VCaP (cell line): Measurements from ENCODE around the gene ANKDD1B.
A peak's percentile ranks its signal among the peaks of the same experiment; 100 is the strongest.

Experiments used
- H3K27ac ChIP-seq: fragments of 450-650 bp; 2 replicates; pipeline ENCODE4 v1.5.1; 2017
- TF ChIP-seq, protein P1 (sequence below): fragments of 450-650 bp; conservative IDR thresholded peaks from 2 replicates; pipeline ENCODE4 v1.5.1; 2017; ENCODE audit warnings: mild to moderate bottlenecking, moderate library complexity

ANKDD1B gene

DNA sequence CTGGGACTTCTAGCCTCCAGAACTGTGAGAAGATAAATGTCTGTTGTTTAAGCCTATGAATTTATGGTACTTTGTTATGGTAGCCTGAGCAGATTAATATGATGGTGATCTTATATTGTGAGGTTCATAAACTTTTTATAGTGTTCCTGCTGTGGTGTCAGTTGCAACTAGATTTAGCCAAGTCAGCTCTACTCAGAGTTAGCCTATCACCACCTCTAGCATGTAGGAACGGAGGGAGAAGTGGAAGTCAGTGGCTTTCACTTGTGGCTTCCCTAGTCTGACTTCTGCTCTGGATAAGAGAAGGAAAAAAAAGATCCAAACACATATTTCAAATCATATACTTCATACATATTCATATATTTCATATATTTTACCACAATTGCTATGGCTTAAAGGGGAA is 99.4 kb downstream of the ANKDD1B start:
- no peak overlapping the region for H3K27ac ChIP-seq
- TF ChIP-seq, protein P1, sequence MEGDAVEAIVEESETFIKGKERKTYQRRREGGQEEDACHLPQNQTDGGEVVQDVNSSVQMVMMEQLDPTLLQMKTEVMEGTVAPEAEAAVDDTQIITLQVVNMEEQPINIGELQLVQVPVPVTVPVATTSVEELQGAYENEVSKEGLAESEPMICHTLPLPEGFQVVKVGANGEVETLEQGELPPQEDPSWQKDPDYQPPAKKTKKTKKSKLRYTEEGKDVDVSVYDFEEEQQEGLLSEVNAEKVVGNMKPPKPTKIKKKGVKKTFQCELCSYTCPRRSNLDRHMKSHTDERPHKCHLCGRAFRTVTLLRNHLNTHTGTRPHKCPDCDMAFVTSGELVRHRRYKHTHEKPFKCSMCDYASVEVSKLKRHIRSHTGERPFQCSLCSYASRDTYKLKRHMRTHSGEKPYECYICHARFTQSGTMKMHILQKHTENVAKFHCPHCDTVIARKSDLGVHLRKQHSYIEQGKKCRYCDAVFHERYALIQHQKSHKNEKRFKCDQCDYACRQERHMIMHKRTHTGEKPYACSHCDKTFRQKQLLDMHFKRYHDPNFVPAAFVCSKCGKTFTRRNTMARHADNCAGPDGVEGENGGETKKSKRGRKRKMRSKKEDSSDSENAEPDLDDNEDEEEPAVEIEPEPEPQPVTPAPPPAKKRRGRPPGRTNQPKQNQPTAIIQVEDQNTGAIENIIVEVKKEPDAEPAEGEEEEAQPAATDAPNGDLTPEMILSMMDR, result no peak

DNA sequence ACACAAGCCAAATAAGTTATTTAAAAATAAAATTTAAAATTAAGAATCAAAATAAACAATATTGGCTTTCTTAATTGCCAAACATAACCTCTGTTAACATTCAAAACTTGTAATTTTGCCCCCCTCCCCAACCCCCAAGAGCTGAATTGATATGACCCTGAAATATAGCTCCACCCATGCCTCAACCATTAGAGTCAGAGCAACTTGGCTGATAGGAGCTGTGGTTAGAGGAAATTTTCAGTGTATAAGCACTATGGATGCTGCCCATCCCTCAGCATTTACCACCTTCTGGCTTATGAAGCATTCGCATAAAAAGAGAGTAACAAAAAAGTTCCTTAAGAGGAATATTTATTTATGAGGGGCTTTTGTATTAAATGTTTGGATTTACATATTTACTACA is 99.9 kb downstream of the ANKDD1B start:
- TF ChIP-seq, protein P1, result no peak
- H3K27ac ChIP-seq, result no peak overlapping the region

DNA sequence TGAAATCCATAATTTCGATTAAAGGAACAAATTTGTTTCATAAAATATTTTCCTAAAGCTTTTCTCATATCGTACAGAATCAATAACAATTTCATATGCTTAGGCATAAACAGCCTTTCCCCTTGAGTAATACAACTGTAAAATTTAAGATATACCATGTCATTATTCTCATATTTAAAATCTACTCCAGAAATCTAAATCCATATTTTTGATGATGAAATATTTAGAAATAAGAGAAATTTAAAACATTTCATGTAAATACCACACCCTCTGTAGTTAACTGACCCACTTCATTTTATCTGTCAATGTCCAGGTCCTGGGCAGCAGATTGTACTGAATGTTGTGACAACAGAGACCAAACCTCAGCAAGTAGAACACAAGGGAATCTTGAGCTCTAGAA is 100.8 kb downstream of the ANKDD1B start:
- no peak overlapping the region for H3K27ac ChIP-seq
- TF ChIP-seq, protein P1, result no peak

DNA sequence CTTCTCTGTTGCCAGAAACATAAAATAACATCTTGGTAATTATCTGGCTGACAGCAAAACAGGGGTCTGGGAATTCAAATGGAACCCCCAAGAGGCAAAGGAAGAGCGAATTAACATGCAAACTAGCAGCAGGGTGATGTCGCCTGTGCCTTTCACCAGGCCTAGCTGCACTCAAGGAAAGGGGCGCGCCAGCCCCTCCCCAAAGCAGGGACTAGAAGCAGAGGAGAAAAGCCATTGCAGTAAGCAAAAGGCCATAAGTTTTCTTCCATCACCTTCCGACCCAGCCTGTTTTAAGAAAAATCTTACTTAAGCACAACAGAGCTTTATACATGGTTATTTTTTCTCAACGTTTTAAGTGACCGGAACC is 105.4 kb downstream of the ANKDD1B start:
- TF ChIP-seq, protein P1, result no peak

DNA sequence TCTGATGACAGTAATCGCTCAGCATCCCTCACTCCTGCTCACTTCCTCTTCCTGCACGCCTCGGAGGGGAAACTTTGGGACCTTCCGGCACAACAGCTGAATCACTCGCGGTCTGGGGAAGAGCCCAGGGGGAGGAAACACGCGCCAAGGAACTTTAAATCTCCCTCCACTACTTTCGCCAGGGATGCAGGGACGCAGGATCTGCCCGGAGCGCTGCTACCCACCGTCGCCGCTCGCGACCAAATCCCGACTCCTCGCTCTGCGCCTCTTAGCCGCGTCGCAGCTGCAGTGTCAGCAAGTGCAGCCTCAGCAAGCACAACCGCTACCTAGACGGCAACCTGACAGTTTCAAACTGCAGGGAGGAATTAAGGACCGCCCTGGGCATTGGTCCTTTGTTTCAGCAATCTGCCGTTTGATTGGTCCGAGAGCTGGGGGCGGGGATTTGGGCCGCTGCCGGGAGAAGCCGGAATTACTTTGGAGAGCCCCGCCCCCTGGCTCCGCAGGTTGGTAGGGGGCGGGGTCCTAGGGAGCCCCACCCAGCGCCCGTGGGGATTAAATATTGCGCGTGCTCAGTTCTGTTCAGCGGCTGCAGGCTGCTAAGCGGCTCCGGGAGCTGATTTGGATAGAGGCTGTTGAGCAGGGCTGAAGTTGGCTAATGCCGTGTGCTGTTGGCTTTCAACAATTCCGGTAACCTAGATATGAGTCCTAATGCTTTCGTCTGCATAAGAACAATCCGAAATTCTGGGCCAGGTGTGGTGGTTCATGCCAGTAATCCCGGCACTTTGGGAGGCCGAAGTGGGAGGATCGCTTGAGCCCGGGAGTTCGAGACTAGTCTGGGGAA is 106.0 kb downstream of the ANKDD1B start, which contains the start of gene POC5:
POC5 (minus strand) TSS at position 356 of the 841 bp plus-strand sequence. CDS start 4,500 bp downstream, outside the sequence.
- TF ChIP-seq, protein P1, result no peak
- peak within 1 kb of the TSS; percentile 72 for H3K27ac ChIP-seq

More for the DNA sequence above, 105.4 kb downstream of the ANKDD1B start:
- peak overlapping the region; percentile 72 for H3K27ac ChIP-seq

DNA sequence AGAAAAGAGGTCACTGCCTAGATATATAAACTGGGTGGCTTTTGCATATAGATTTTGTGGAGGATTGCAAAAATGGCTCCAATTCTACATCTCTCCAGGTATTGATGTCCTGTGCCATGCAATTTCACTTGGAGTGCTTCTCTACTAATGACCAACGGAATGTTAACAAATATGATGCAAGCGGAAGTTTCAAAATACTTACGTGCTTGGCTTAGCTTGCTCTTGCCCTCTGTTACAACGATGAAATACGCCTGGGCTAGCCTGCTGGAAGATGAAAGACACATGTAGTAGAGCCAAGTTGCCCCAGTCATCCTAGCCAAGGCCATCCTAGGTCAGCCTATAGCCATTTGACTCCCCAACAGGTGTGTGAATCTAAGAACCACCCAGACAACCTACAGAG is 109.6 kb downstream of the ANKDD1B start:
- TF ChIP-seq, protein P1, result no peak
- no peak overlapping the region for H3K27ac ChIP-seq
